ENCODE measurements around the gene TERB1.

TERB1 gene

GRCh38 chr16:66750279-66751052 is 50.9 kb downstream of the TERB1 start:
- DNase-seq (ENCODE audit: low read depth) = no peak

GRCh38 chr16:66746682-66747081 is 54.7 kb downstream of the TERB1 start:
- DNase-seq (ENCODE audit: low read depth) = no peak

GRCh38 chr16:66746048-66746447 is 55.3 kb downstream of the TERB1 start:
- DNase-seq (ENCODE audit: low read depth) = no peak

- no peak for DNase-seq (ENCODE audit: low read depth)
These were observed 59.2 kb downstream of the TERB1 start for GRCh38 chr16:66741950-66742808.

GRCh38 chr16:66741169-66741900 is 60.0 kb downstream of the TERB1 start:
- peak; percentile 73 for DNase-seq (ENCODE audit: low read depth)

- no peak for DNase-seq (ENCODE audit: low read depth)
These were observed 60.9 kb downstream of the TERB1 start for GRCh38 chr16:66740533-66740932.

- DNase-seq (ENCODE audit: low read depth) = no peak
These were observed 61.4 kb downstream of the TERB1 start for GRCh38 chr16:66740010-66740409.

GRCh38 chr16:66735891-66736290 is 65.5 kb downstream of the TERB1 start:
- DNase-seq (ENCODE audit: low read depth) = no peak

GRCh38 chr16:66731101-66731500 is 70.3 kb downstream of the TERB1 start:
- no peak for DNase-seq (ENCODE audit: low read depth)

- no peak for DNase-seq (ENCODE audit: low read depth)
These were observed 72.6 kb downstream of the TERB1 start for GRCh38 chr16:66728804-66729203.

- DNase-seq (ENCODE audit: low read depth) = no peak
These were observed 73.1 kb downstream of the TERB1 start for GRCh38 chr16:66728117-66728787.

- DNase-seq (ENCODE audit: low read depth) = no peak
These were observed 80.6 kb downstream of the TERB1 start for GRCh38 chr16:66720766-66721165.

- DNase-seq (ENCODE audit: low read depth) = no peak
These were observed 82.1 kb downstream of the TERB1 start for GRCh38 chr16:66719246-66719645.

GRCh38 chr16:66717776-66718175 is 83.6 kb downstream of the TERB1 start:
- no peak for DNase-seq (ENCODE audit: low read depth)

GRCh38 chr16:66717112-66717675 is 84.2 kb downstream of the TERB1 start:
- DNase-seq (ENCODE audit: low read depth) = no peak

- DNase-seq (ENCODE audit: low read depth) = no peak
These were observed 86.6 kb downstream of the TERB1 start for GRCh38 chr16:66714654-66715307.

- DNase-seq (ENCODE audit: low read depth) = no peak
These were observed 87.3 kb downstream of the TERB1 start for GRCh38 chr16:66714062-66714461.

GRCh38 chr16:66713076-66713475 is 88.3 kb downstream of the TERB1 start:
- no peak for DNase-seq (ENCODE audit: low read depth)

GRCh38 chr16:66712512-66712911 is 88.9 kb downstream of the TERB1 start:
- no peak for DNase-seq (ENCODE audit: low read depth)

- DNase-seq (ENCODE audit: low read depth) = no peak
These were observed 89.8 kb downstream of the TERB1 start for GRCh38 chr16:66711581-66711980.

GRCh38 chr16:66706506-66706880 is 94.9 kb downstream of the TERB1 start:
- no peak for DNase-seq (ENCODE audit: low read depth)

Data from HS-27A (cell line).